ENCODE results near the gene BATF. TPM values are rescaled to one million over a fixed set of nuclear protein-coding genes. Genes with fewer than 3 reads are reported as not detected.

The BATF gene
- total RNA-seq, 1 donor from 2014 or later = not detected

DNA sequence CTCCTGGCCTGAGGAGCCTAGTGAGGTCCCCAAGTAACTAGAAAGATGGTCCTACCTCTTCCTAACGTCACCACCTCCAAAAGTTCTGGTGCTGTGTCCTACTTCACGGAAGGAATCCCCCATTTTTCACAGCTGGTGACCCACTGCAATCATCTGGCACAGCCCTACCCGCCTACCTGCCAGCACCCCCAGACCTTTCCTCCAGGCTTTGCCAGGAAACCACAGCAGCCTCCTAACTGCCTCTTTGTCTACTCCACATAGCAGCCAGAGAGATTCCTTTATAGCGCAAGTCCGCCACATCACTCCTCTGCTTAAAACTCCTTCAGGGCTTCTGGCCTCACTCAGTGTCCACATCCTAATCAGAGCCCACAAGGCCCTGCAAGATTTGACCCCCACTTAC lies 42.8 kb downstream of the BATF start:
- TF ChIP-seq, protein P1, sequence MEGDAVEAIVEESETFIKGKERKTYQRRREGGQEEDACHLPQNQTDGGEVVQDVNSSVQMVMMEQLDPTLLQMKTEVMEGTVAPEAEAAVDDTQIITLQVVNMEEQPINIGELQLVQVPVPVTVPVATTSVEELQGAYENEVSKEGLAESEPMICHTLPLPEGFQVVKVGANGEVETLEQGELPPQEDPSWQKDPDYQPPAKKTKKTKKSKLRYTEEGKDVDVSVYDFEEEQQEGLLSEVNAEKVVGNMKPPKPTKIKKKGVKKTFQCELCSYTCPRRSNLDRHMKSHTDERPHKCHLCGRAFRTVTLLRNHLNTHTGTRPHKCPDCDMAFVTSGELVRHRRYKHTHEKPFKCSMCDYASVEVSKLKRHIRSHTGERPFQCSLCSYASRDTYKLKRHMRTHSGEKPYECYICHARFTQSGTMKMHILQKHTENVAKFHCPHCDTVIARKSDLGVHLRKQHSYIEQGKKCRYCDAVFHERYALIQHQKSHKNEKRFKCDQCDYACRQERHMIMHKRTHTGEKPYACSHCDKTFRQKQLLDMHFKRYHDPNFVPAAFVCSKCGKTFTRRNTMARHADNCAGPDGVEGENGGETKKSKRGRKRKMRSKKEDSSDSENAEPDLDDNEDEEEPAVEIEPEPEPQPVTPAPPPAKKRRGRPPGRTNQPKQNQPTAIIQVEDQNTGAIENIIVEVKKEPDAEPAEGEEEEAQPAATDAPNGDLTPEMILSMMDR (conservative IDR thresholded peaks at IDR 0.05; ENCODE audit: low read depth, low read length) = no peak
- DNase-seq (ENCODE audit: low read depth) = no peak
- no peak overlapping the region for H3K4me3 ChIP-seq (ENCODE audit: low read depth, low read length)

DNA sequence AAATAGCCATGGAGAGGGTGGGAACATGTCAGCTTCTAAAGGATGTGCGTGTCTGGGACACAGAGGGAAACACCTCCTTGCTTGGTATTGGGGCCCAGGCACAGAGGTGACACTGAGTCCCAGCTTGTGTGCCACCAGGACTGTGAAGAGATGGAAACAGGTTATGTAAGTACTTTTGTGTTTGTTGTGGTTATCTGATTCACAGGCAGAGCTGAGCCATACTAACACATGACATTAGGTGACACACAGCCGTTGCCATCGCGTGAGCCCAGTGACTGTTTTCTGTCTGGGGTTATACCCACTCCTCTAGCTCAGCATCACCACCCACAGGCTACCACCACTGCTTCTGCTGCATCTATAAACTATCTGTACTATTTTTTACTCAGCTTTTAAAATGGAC lies 44.1 kb downstream of the BATF start:
- no peak overlapping the region for H3K4me3 ChIP-seq (ENCODE audit: low read depth, low read length)
- no peak for DNase-seq (ENCODE audit: low read depth)
- TF ChIP-seq, protein P1 (conservative IDR thresholded peaks at IDR 0.05; ENCODE audit: low read depth, low read length) = no peak

DNA sequence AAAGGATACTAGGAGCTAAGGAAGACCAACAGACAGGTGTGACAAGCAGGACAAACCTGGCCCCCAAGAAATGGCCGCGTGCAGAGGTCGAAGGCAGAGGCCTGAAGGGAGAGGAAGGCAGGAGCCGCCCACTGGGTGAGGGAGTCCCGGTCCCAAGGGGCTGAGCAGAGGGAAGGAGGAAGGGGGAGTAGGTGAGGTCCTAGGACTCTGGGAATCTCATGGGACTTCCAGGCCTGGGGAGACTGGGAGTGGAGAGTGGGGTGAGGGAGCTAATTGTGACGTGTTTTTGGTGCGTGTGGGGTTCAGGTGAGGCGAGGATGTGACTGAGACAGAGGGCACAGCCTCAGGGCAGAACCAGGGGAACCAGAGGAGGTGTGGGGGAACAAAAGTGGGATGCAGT lies 44.5 kb downstream of the BATF start:
- H3K4me3 ChIP-seq (ENCODE audit: low read depth, low read length) = no peak overlapping the region
- no peak for DNase-seq (ENCODE audit: low read depth)
- TF ChIP-seq, protein P1 (conservative IDR thresholded peaks at IDR 0.05; ENCODE audit: low read depth, low read length) = no peak

DNA sequence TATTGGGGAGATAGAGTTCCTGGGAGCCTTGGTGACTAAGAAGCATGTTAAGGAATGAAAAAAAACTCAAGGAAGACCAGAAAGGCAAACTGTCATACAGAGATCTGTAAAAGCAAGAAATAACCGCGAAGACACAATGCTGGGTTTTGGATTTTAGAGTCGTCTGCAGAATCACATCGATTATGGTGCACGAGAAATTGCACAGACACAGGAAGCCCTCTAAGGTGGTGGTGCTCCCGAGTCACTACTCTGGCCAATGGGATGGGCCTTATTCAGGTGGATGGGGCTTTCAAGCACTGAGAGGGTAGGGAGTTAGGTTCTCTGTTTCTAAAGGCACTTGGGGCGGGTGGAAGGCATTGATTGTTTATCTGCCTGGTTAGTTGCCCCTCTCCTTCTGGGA lies 45.9 kb downstream of the BATF start:
- no peak overlapping the region for H3K4me3 ChIP-seq (ENCODE audit: low read depth, low read length)
- TF ChIP-seq, protein P1 (conservative IDR thresholded peaks at IDR 0.05; ENCODE audit: low read depth, low read length) = no peak
- DNase-seq (ENCODE audit: low read depth) = no peak

DNA sequence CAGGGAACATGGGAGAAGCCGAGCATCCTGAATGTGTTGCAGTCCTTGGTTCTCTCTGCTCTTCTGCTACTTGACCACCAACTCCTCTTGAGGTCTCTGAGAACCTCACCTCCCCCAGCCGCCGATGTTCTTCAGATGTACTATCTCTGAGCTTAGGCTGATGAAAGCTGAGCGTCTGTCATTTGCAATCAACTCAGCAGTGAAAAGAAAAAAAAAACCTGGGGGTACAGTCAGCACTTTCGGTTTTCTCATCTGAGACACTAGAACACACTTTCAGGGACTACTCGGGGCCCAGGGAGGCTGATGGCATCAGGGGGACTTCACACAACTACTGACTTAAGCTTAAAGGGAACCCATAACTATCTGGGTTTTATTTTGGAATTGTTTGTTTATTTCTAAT lies 46.5 kb downstream of the BATF start:
- H3K4me3 ChIP-seq (ENCODE audit: low read depth, low read length) = no peak overlapping the region
- DNase-seq (ENCODE audit: low read depth) = no peak
- TF ChIP-seq, protein P1 (conservative IDR thresholded peaks at IDR 0.05; ENCODE audit: low read depth, low read length) = no peak

DNA sequence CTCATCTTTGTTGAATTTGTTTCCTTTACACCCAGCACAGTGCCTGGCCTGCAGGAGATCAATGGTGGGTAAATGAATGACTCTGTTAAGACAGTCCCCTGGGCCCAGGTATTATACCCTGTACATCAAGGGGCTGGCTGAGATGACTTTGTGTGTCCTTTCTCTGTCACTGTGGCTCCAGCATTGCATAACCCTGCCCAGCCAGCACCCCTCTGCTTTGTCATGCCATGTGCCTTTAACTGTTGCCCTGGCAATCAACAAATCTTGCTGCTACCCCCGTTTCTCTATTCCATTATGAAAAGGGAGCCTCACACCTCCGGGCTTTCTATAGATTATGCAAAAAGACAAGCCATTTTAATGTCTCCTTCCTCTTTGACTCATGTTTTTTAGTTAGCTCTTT lies 48.5 kb downstream of the BATF start:
- DNase-seq (ENCODE audit: low read depth) = no peak
- TF ChIP-seq, protein P1 (conservative IDR thresholded peaks at IDR 0.05; ENCODE audit: low read depth, low read length) = no peak
- no peak overlapping the region for H3K4me3 ChIP-seq (ENCODE audit: low read depth, low read length)

DNA sequence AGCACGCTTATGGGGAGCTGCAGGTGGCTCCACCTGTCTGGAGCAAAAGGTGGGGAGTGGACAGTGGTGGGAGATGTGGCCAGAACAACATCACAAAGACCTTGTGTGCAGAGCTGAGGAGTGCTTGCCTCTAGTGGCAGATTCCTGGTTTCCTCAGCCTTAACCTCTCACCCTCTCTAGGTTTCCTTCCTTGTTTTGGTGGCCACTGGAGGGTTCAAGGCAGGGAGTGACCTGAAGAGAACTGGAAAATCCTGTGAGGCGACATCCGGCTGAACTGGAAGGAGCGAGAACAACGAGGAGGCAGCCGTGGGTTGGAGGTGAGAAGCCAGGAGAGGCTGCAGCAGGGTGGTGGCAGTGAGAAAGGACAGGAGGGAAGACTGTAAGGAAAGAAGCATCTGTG lies 49.8 kb downstream of the BATF start:
- DNase-seq (ENCODE audit: low read depth) = no peak
- no peak overlapping the region for H3K4me3 ChIP-seq (ENCODE audit: low read depth, low read length)
- TF ChIP-seq, protein P1 (conservative IDR thresholded peaks at IDR 0.05; ENCODE audit: low read depth, low read length) = no peak

Data from epithelial cell of proximal tubule (primary cell).